Endothelial cell of umbilical vein (primary cell): Measurements from ENCODE around the gene JAGN1. TPM values are rescaled to one million over a fixed set of nuclear protein-coding genes. Genes with fewer than 3 reads are reported as not detected.

ENCODE experiments used
- BruUV-seq: library from RNA; stranded (reverse); fragments of 400-500 nt; replicated peaks from 2 replicates; lab custom pipeline; 2021; lab: Mats Ljungman, UMichigan
- CTCF ChIA-PET: fragments of 300-600, 350-600 bp; sonication (Branson Sonifier 250); formaldehyde crosslinking; loops from one replicate; lab custom pipeline; 2021; ENCODE audit warnings: antibody characterized with exemption, inconsistent platforms; lab: Charles Lee
- POLR2A ChIA-PET: fragments of 300-600, 350-600 bp; sonication (Branson Sonifier 250); formaldehyde crosslinking; loops from one replicate; lab custom pipeline; 2021; ENCODE audit warnings: antibody characterized with exemption, inconsistent platforms; lab: Charles Lee
- DNase-seq: peaks from one replicate; pipeline ENCODE4 v3.0.0-alpha.2; 2011; ENCODE audit warnings: low read depth, low spot score
- FAIRE-seq: peaks from 2 replicates; lab custom pipeline; 2011; peaks lifted over from hg19 to GRCh38; lab: Jason Lieb, UNC
- H2AFZ ChIP-seq: 2 replicates; pipeline ENCODE4 v1.6.0; 2012; ENCODE audit warnings: low read depth, low read length, control low read depth, inconsistent platforms
- H3K27ac ChIP-seq: 2 replicates; pipeline ENCODE4 v1.5.1; 2011; ENCODE audit warnings: low read depth, mild to moderate bottlenecking, control low read depth, low read length, moderate library complexity; ENCODE audit not compliant: insufficient read depth
- H3K27me3 ChIP-seq, 2 experiments: 2 replicates each; pipeline versions ENCODE4 v1.6.0 to v1.6.1; 2011; ENCODE audit warnings: low read length in 2 of 2, mixed read lengths in 1 of 2; ENCODE audit not compliant: control insufficient read depth in 2 of 2, insufficient read depth in 2 of 2
- H3K36me3 ChIP-seq, 2 experiments: 2 replicates in 1 of 2; 3 replicates in 1 of 2; pipeline ENCODE4 v1.5.1; 2011; ENCODE audit warnings: low read length in 2 of 2, mild to moderate bottlenecking in 1 of 2, moderate library complexity in 1 of 2; ENCODE audit not compliant: control insufficient read depth in 2 of 2, insufficient read depth in 2 of 2; ENCODE audit errors: extremely low read depth in 1 of 2
- H3K4me1 ChIP-seq: 3 replicates; pipeline ENCODE4 v1.5.1; 2011; ENCODE audit warnings: mild to moderate bottlenecking, low read length; ENCODE audit not compliant: control insufficient read depth, insufficient read depth; ENCODE audit errors: extremely low read depth
- H3K4me2 ChIP-seq: 2 replicates; pipeline ENCODE4 v1.6.1; 2011; ENCODE audit warnings: low read length, control low read depth, mixed read lengths; ENCODE audit not compliant: insufficient read depth
- H3K4me3 ChIP-seq, 3 experiments: fragments of 200-600 bp in 1 of 3; sonication (generic), shearing (Covaris generic) in 1 of 3; replicated peaks in 1 of 3; 2 replicates each; pipeline ENCODE4 v1.5.1; 2011 to 2016; ENCODE audit warnings: control low read depth in 3 of 3, low read length in 3 of 3, mild to moderate bottlenecking in 2 of 3, inconsistent platforms in 1 of 3, low read depth in 1 of 3, moderate library complexity in 1 of 3; ENCODE audit not compliant: insufficient read depth in 1 of 3
- H3K79me2 ChIP-seq: 2 replicates; pipeline ENCODE4 v1.6.0; 2012; ENCODE audit warnings: low read length, inconsistent platforms; ENCODE audit not compliant: control insufficient read depth, insufficient read depth
- H3K9ac ChIP-seq: replicated peaks from 2 replicates; pipeline ENCODE3; 2011; ENCODE audit warnings: low read length, control low read depth; ENCODE audit not compliant: insufficient read depth; ENCODE audit errors: extremely low read depth
- H3K9me1 ChIP-seq: replicated peaks from 3 replicates; pipeline ENCODE4 v1.6.0; 2011; ENCODE audit warnings: mild to moderate bottlenecking, low read length; ENCODE audit not compliant: control insufficient read depth, insufficient read depth; ENCODE audit errors: extremely low read depth
- H3K9me3 ChIP-seq: replicated peaks from 2 replicates; pipeline ENCODE4 v1.5.1; 2012; ENCODE audit warnings: low read length, inconsistent platforms; ENCODE audit not compliant: control insufficient read depth, insufficient read depth
- H4K20me1 ChIP-seq: replicated peaks from 2 replicates; pipeline ENCODE3; 2011; ENCODE audit warnings: mild to moderate bottlenecking, low read length; ENCODE audit not compliant: control insufficient read depth, insufficient read depth; ENCODE audit errors: extremely low read depth
- CTCF ChIP-seq, 2 donors: IDR thresholded peaks; 1 replicate in 1 of 2; 2 replicates in 1 of 2; pipeline ENCODE4 v1.5.1; 2011; ENCODE audit warnings: low read length in 2 of 2, mild to moderate bottlenecking in 2 of 2, moderate library complexity in 2 of 2, control low read depth in 1 of 2, inconsistent platforms in 1 of 2, low read depth in 1 of 2; ENCODE audit not compliant: insufficient read depth in 1 of 2; ENCODE audit errors: extremely low read depth in 1 of 2
- EZH2 ChIP-seq: IDR thresholded peaks from 2 replicates; pipeline ENCODE4 v1.6.1; 2012; ENCODE audit warnings: borderline replicate concordance, low read depth, mild to moderate bottlenecking, moderate library complexity, low read length, inconsistent platforms; ENCODE audit not compliant: severe bottlenecking
- FOS ChIP-seq: IDR thresholded peaks from 2 replicates; pipeline ENCODE4 v1.6.1; 2011; ENCODE audit warnings: mild to moderate bottlenecking, low read length, moderate library complexity, borderline replicate concordance; ENCODE audit not compliant: insufficient read depth
- GATA2 ChIP-seq: IDR thresholded peaks from 2 replicates; pipeline ENCODE4 v1.7.0; 2011; ENCODE audit warnings: low read depth, mild to moderate bottlenecking, moderate library complexity, mixed read lengths, low read length; ENCODE audit not compliant: insufficient read length, insufficient read depth
- JUN ChIP-seq: IDR thresholded peaks from 2 replicates; pipeline ENCODE4 v1.6.1; 2011; ENCODE audit warnings: borderline replicate concordance, low read depth; ENCODE audit not compliant: insufficient read length, insufficient read depth
- MAX ChIP-seq: IDR thresholded peaks from 2 replicates; pipeline ENCODE4 v1.6.1; 2011; ENCODE audit not compliant: insufficient read depth, insufficient read length
- MYC ChIP-seq: IDR thresholded peaks from one replicate; pipeline ENCODE4 v1.6.1; 2011; ENCODE audit warnings: mild to moderate bottlenecking, low read depth, low read length
- POLR2A ChIP-seq: IDR thresholded peaks from 2 replicates; pipeline ENCODE4 v1.6.1; 2012; ENCODE audit warnings: low read depth, mild to moderate bottlenecking, control low read depth, low read length
- POLR2AphosphoS5 ChIP-seq: IDR thresholded peaks from 2 replicates; pipeline ENCODE4 v1.6.1; 2012; ENCODE audit warnings: low read depth, mild to moderate bottlenecking, control low read depth, low read length, moderate library complexity; ENCODE audit not compliant: insufficient read depth
- dilution Hi-C: fragments of 300-500 bp; cut with MboI; formaldehyde crosslinking; loops from one replicate; pipeline ENCODE4 v1.15.0; 2019; ENCODE audit warnings: low sequenced_read_pairs; ENCODE audit not compliant: extremely low pct_ligation_motif_present
- intact Hi-C: fragments of 100-400 bp; cut with micrococcal nuclease; formaldehyde crosslinking; loops from one replicate; pipeline ENCODE4 v1.10.0; 2022
- polyA plus RNA-seq, 4 experiments: library from polyadenylated mRNA; depleted of rRNA in 3 of 4; stranded (reverse) in 3 of 4; unstranded in 1 of 4; fragments of >200 nt; gene quantifications; 2 replicates each; pipeline versions ENCODE4 v1.2.1 to v1.2.3, GENCODE V29; 2011 to 2012; ENCODE audit warnings: missing spikeins in 1 of 4
- total RNA-seq: library from RNA; stranded (reverse); gene quantifications from 2 replicates; pipeline ENCODE4 v1.2.3, GENCODE V29; 2021

The JAGN1 gene
- total and polyA plus RNA-seq, 2 donors (not counting 3 experiments of a cell fraction or from before 2014, with no cell fraction given) = 29.6 to 46.5 TPM

- Histone ChIP-seq H3K4me3 (no peak overlapping the region), H2AFZ (peak overlapping the region; percentile 13), H3K9me3 (no peaks in the 10 kb centered on the region), H3K9me1 (no peaks in the 10 kb centered on the region), H3K27me3 (no peaks in the 10 kb centered on the region), H3K36me3 (no peaks in the 10 kb centered on the region), H3K9ac (peak overlapping the region; percentile 14), H3K4me2 (peak overlapping the region; percentile 38), H3K79me2 (no peaks in the 10 kb centered on the region), H3K27ac (peak overlapping the region; percentile 53), H3K4me1 (peaks cover 29% of the 10 kb centered on the region), H4K20me1 (no peaks in the 10 kb centered on the region)
- dilution Hi-C loops (no loop called here), intact Hi-C loops (loop anchor here (1.0 kb wide), 1 partner anchor 13 kb away; the partner anchor contains the start of gene JAGN1)
- TF ChIP-seq JUN (peak; percentile 35), FOS (peak; percentile 55), POLR2A (no peak)
- DNase-seq (peak; percentile 41), FAIRE-seq (peak; percentile 75)
- ChIA-PET POLR2A (no interaction called here), CTCF (interaction anchor here (0.6 to 1.9 kb wide), 8 partner anchors 9 to 419 kb away, joined by 3 to 7 read pairs (median 4); no protein-coding TSS in a partner anchor)
- no TSS peak for BruUV-seq
Observed at GRCh38 chr3:9903238-9903624, 12.8 kb downstream of the JAGN1 start.

- no peak for FAIRE-seq
- BruUV-seq = no TSS peak
Observed at GRCh38 chr3:9903904-9904303, 13.5 kb downstream of the JAGN1 start.

More at GRCh38 chr3:9903904-9904303, 13.5 kb downstream of the JAGN1 start:
- no peaks in the 10 kb centered on the region for H3K79me2 ChIP-seq
- no peaks in the 10 kb centered on the region for H3K9me3 ChIP-seq
- H3K27ac ChIP-seq = peak overlapping the region; percentile 2
- H3K4me2 ChIP-seq = no peak overlapping the region
- TF ChIP-seq EZH2 (no peak), POLR2AphosphoS5 (no peak), JUN (no peak), CTCF (IDR thresholded peaks at IDR 0.05; ENCODE audit: extremely low read depth in 1 of 2, insufficient read depth in 1 of 2, low read depth in 1 of 2, low read length in 2 of 2) (no peak), POLR2A (no peak), FOS (no peak), MYC (no peak), GATA2 (no peak), MAX (no peak)
- intact Hi-C loops = loop anchor here (1.0 kb wide), 1 partner anchor 14 kb away; the partner anchor contains the start of gene JAGN1
- H4K20me1 ChIP-seq = no peaks in the 10 kb centered on the region
- H3K4me1 ChIP-seq = peaks cover 27% of the 10 kb centered on the region
- H3K9me1 ChIP-seq = no peaks in the 10 kb centered on the region
- no peaks in the 10 kb centered on the region for H3K36me3 ChIP-seq
- CTCF ChIA-PET = interaction anchor here (0.6 kb wide), 1 partner anchor 8 kb away, joined by 3 read pairs; no protein-coding TSS in a partner anchor
- no peak overlapping the region for H2AFZ ChIP-seq
- no peak for DNase-seq
- POLR2A ChIA-PET = no interaction called here
- H3K9ac ChIP-seq = no peak overlapping the region
- dilution Hi-C loops = no loop called here
- H3K4me3 ChIP-seq = no peak overlapping the region
- no peaks in the 10 kb centered on the region for H3K27me3 ChIP-seq
